ENCODE measurements around the gene MMP1. TPM values are rescaled to one million over a fixed set of nuclear protein-coding genes. Genes with fewer than 3 reads are reported as not detected.
"Not testable (repeated sequence)": the region's sequence is repeated elsewhere in the genome, so short reads cannot be mapped to it uniquely, and the experiment has no call there.

MMP1 gene
- total RNA-seq, 1 donor from 2014 or later: not detected

GRCh38 chr11:102770191-102770590, 27.8 kb downstream of the MMP1 start:
- intact Hi-C loops (cut with micrococcal nuclease): no loop called here
- Mint-ChIP-seq H3K4me3 (ENCODE audit: low read depth) (no peak overlapping the region), H3K36me3 (ENCODE audit: low read depth) (no peaks in the 10 kb centered on the region), H3K9me3 (no peaks in the 10 kb centered on the region), H3K27me3 (ENCODE audit: low read depth) (peaks cover 7% of the 10 kb centered on the region), H3K4me1 (ENCODE audit: low read depth) (no peaks in the 10 kb centered on the region), H3K27ac (no peak overlapping the region)
- DNase-seq (ENCODE audit: low spot score): no peak

DNA sequence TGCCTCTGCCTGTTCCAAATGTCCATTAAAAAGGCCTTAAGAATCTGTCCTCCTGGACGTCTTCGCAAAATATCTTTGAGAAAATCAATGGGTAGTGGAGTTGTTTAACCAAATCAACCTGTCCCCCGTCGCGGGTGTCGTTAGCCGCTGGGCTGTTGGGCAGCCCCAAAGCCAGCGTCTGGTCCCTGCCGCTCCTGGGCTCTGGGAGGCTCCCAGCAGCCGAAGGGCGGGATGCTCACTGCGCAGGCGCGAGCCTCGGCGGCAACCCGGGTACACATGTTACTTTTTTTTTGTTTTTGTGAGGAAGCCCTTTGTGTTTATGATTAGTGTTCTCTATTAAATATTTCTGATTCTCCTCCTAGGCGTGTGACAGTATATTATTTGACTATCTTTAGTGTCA, 30.2 kb downstream of the MMP1 start:
- Mint-ChIP-seq H3K9me3 (no peaks in the 10 kb centered on the region), H3K27ac (no peak overlapping the region), H3K4me3 (ENCODE audit: low read depth) (no peak overlapping the region), H3K36me3 (ENCODE audit: low read depth) (no peaks in the 10 kb centered on the region), H3K4me1 (ENCODE audit: low read depth) (no peaks in the 10 kb centered on the region), H3K27me3 (ENCODE audit: low read depth) (peaks cover 4% of the 10 kb centered on the region)
- DNase-seq (ENCODE audit: low spot score): no peak
- intact Hi-C loops (cut with micrococcal nuclease): no loop called here

DNA sequence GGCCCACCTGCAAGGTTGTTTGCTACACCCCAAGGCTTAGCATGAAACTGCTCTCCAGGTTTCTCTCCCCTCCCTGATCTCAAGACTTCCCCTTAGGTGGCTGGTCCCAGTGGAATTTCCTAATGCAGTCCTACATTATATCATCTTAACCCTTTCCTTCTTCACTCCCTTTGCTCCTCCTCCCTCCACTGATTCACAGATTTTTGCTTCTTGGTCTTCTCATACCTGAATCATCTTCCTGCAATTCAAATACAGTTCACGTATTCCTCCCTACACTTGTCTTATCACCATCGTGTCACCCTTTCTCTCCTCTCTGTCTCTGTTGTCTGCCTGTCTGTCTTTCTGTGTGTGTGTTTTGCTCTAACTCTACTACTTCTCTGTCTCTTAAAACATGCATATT, 34.5 kb downstream of the MMP1 start:
- H3K4me1 Mint-ChIP-seq (ENCODE audit: low read depth): peaks cover 2% of the 10 kb centered on the region
- no peaks in the 10 kb centered on the region for H3K9me3 Mint-ChIP-seq
- H3K4me3 Mint-ChIP-seq (ENCODE audit: low read depth): no peak overlapping the region
- intact Hi-C loops (cut with micrococcal nuclease): no loop called here
- DNase-seq (ENCODE audit: low spot score): no peak
- H3K27ac Mint-ChIP-seq: no peak overlapping the region
- H3K27me3 Mint-ChIP-seq (ENCODE audit: low read depth): no peaks in the 10 kb centered on the region
- H3K36me3 Mint-ChIP-seq (ENCODE audit: low read depth): no peaks in the 10 kb centered on the region

- H3K27ac Mint-ChIP-seq: no peak overlapping the region
- no peaks in the 10 kb centered on the region for H3K36me3 Mint-ChIP-seq (ENCODE audit: low read depth)
- no peaks in the 10 kb centered on the region for H3K27me3 Mint-ChIP-seq (ENCODE audit: low read depth)
- H3K4me1 Mint-ChIP-seq (ENCODE audit: low read depth): peaks cover 2% of the 10 kb centered on the region
- intact Hi-C loops (cut with micrococcal nuclease): no loop called here
- no peak for DNase-seq (ENCODE audit: low spot score)
- no peaks in the 10 kb centered on the region for H3K9me3 Mint-ChIP-seq
- no peak overlapping the region for H3K4me3 Mint-ChIP-seq (ENCODE audit: low read depth)
Measured at GRCh38 chr11:102762361-102762767, 35.6 kb downstream of the MMP1 start.

DNA sequence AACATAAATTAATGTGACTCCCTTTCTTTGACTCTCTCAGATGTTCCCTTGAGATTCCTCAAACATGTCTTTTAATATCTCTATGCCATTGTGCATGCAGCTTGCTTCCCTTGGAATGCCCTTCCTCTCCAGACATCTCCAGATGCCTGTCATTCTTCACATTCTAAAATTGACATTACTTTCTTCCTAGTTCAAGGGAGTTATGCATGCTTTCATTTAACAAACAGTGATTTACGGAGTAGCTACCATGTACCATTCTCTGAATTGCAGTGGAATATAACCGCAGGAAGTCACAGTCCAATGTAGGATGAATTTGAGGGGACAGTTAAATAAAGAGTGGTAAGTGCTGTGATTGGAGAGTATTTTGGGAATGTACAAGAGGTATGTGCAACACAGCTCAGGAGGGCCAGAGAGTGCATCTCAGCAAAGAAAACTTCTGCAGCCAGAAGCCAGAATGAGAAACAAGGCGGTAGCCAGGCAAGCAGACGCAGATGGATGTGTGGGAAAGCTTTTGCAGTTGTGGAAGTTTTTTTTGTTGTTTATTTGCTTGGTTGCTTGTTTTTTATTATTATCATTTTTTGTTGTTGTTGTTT, 36.2 kb downstream of the MMP1 start:
- Mint-ChIP-seq H3K27ac (no peak overlapping the region), H3K27me3 (ENCODE audit: low read depth) (no peaks in the 10 kb centered on the region), H3K9me3 (no peaks in the 10 kb centered on the region), H3K36me3 (ENCODE audit: low read depth) (no peaks in the 10 kb centered on the region), H3K4me1 (ENCODE audit: low read depth) (peaks cover 2% of the 10 kb centered on the region), H3K4me3 (ENCODE audit: low read depth) (no peak overlapping the region)
- intact Hi-C loops (cut with micrococcal nuclease): no loop called here
- no peak for DNase-seq (ENCODE audit: low spot score)

DNA sequence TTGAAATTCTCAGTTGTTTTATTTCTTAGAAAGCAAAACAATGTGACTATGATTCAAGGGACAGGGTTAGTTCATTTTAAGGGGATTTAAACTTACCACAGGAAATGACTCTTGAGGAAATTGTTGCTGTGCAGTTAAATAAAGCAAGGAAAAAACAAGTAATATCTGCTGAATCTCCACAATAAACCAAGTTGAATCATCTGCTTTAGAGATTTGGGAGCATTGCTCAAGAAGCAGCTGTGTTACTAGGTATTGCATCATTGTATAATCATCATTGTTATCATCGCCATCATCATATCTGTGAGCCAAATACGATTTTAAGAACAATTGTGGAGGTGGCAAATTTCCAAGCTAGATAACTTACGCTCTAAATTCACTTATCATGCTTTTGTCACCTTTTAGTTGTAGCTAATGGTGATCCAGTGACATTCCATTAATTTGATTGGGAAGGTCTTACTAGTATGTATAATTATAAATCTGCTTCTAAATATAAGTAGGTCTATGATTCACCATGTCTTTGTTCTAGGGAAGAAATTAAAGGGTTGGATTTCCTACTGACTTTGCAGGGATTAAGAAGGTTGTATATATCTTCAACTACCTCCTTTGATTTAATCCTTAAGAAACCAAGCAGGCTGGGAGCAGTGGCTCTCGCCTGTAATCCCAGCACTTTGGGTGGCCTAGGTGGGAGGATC, 37.5 kb downstream of the MMP1 start:
- no peaks in the 10 kb centered on the region for H3K27me3 Mint-ChIP-seq (ENCODE audit: low read depth)
- no peak overlapping the region for H3K27ac Mint-ChIP-seq
- H3K36me3 Mint-ChIP-seq (ENCODE audit: low read depth): no peaks in the 10 kb centered on the region
- intact Hi-C loops (cut with micrococcal nuclease): no loop called here
- no peaks in the 10 kb centered on the region for H3K9me3 Mint-ChIP-seq
- H3K4me1 Mint-ChIP-seq (ENCODE audit: low read depth): peaks cover 2% of the 10 kb centered on the region
- H3K4me3 Mint-ChIP-seq (ENCODE audit: low read depth): no peak overlapping the region
- no peak for DNase-seq (ENCODE audit: low spot score)

- intact Hi-C loops (cut with micrococcal nuclease): no loop called here
Measured at GRCh38 chr11:102757823-102758549, 40.0 kb downstream of the MMP1 start.

GRCh38 chr11:102753267-102753666, 44.7 kb downstream of the MMP1 start:
- Mint-ChIP-seq H3K27ac (no peak overlapping the region), H3K36me3 (ENCODE audit: low read depth) (no peaks in the 10 kb centered on the region), H3K4me3 (ENCODE audit: low read depth) (no peak overlapping the region), H3K4me1 (ENCODE audit: low read depth) (no peaks in the 10 kb centered on the region), H3K27me3 (ENCODE audit: low read depth) (peaks cover 2% of the 10 kb centered on the region), H3K9me3 (no peaks in the 10 kb centered on the region)
- intact Hi-C loops (cut with micrococcal nuclease): no loop called here
- no peak for DNase-seq (ENCODE audit: low spot score)

More at GRCh38 chr11:102757823-102758549, 40.0 kb downstream of the MMP1 start:
- peaks cover 2% of the 10 kb centered on the region for H3K4me1 Mint-ChIP-seq (ENCODE audit: low read depth)
- H3K27ac Mint-ChIP-seq: no peak overlapping the region
- no peaks in the 10 kb centered on the region for H3K36me3 Mint-ChIP-seq (ENCODE audit: low read depth)
- no peak overlapping the region for H3K4me3 Mint-ChIP-seq (ENCODE audit: low read depth)
- no peak for DNase-seq (ENCODE audit: low spot score)
- no peaks in the 10 kb centered on the region for H3K9me3 Mint-ChIP-seq
- no peaks in the 10 kb centered on the region for H3K27me3 Mint-ChIP-seq (ENCODE audit: low read depth)

DNA sequence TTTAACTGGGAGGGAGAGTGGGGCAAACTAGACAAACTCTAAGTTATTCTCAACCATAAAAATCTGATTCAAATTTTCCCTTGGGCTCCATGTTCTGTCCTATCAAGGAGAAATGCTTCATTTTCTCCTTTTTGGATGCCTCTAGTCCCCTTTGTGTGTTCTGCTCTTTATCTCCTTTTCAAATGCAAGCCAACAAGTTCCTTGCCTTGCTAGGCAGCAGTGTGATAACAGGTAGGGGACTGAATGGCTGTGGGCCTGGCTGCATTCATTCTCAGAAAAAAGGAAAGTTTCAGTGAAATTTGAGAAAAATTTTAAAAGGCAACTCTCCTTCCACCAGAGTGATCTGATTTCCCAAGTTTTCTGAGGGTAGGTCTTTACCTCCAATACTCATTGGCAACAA, 46.3 kb downstream of the MMP1 start:
- Mint-ChIP-seq H3K4me1 (ENCODE audit: low read depth) (no peaks in the 10 kb centered on the region), H3K36me3 (ENCODE audit: low read depth) (no peaks in the 10 kb centered on the region), H3K4me3 (ENCODE audit: low read depth) (no peak overlapping the region), H3K9me3 (no peaks in the 10 kb centered on the region), H3K27me3 (ENCODE audit: low read depth) (peaks cover 2% of the 10 kb centered on the region), H3K27ac (no peak overlapping the region)
- no peak for DNase-seq (ENCODE audit: low spot score)
- intact Hi-C loops (cut with micrococcal nuclease): no loop called here

- no peaks in the 10 kb centered on the region for H3K36me3 Mint-ChIP-seq (ENCODE audit: low read depth)
Measured at GRCh38 chr11:102749101-102749722, 48.7 kb downstream of the MMP1 start.

GRCh38 chr11:102746746-102747578, 51.0 kb downstream of the MMP1 start:
- H3K36me3 Mint-ChIP-seq (ENCODE audit: low read depth); H3K4me1 Mint-ChIP-seq (ENCODE audit: low read depth); H3K27me3 Mint-ChIP-seq (ENCODE audit: low read depth); intact Hi-C loops (cut with micrococcal nuclease); H3K9me3 Mint-ChIP-seq; DNase-seq (ENCODE audit: low spot score); H3K27ac Mint-ChIP-seq; H3K4me3 Mint-ChIP-seq (ENCODE audit: low read depth): not testable (repeated sequence)

More at GRCh38 chr11:102749101-102749722, 48.7 kb downstream of the MMP1 start:
- Mint-ChIP-seq H3K9me3 (peaks cover 3% of the 10 kb centered on the region), H3K27ac (no peak overlapping the region), H3K4me1 (ENCODE audit: low read depth) (no peaks in the 10 kb centered on the region), H3K4me3 (ENCODE audit: low read depth) (no peak overlapping the region), H3K27me3 (ENCODE audit: low read depth) (peaks cover 2% of the 10 kb centered on the region)
- DNase-seq (ENCODE audit: low spot score): no peak
- intact Hi-C loops (cut with micrococcal nuclease): no loop called here
